H1 (cell line): ENCODE results near the gene DIPK1A. TPM values are rescaled to one million over a fixed set of nuclear protein-coding genes. Genes with fewer than 3 reads are reported as not detected.

Experiments used
- BACH1 ChIP-seq: IDR thresholded peaks from 2 replicates; pipeline ENCODE4 v1.6.1; 2012; ENCODE audit warnings: low read length, improper control_type of control experiment
- SIRT6 ChIP-seq: IDR thresholded peaks from one replicate; pipeline ENCODE4 v1.7.1; 2012; ENCODE audit warnings: low read length, inconsistent platforms
- polyA plus RNA-seq, 7 experiments: library from polyadenylated mRNA; depleted of rRNA in 3 of 7; stranded (reverse) in 5 of 7; unstranded in 2 of 7; fragments of >200 nt in 5 of 7; fragments of 200-250 nt in 2 of 7; gene quantifications; 1 replicate in 5 of 7; 2 replicates in 1 of 7; 4 replicates in 1 of 7; pipeline versions ENCODE4 v1.2.1 to v1.2.3, GENCODE V29; 2011 to 2013; ENCODE audit warnings: missing spikeins in 2 of 7, mixed read lengths in 2 of 7
- total RNA-seq: library from RNA; stranded (reverse); fragmentation: NEBNext Ultra II Directional; extraction: Animal tissue kit (Norgen Biotek cat#: 25700); gene quantifications from 2 replicates; pipeline ENCODE4 v1.2.1, GENCODE V29; 2021

The DIPK1A gene
- total and polyA plus RNA-seq, 2 of the 8 experiments (the other 6 are each of a cell fraction or from before 2014, with no cell fraction given): 2.5 to 5.0 TPM

GRCh38 chr1:92887465-92887864 lies 73.8 kb downstream of the DIPK1A start (continued):
- TF ChIP-seq BACH1 (no peak), SIRT6 (no peak)
- TF ChIP-seq, all 59 proteins: peak for 0
